MCF 10A (cell line): ENCODE measurements around the gene RHEX. TPM values are rescaled to one million over a fixed set of nuclear protein-coding genes. Genes with fewer than 3 reads are reported as not detected.

Experiments used
- BruUV-seq: library from RNA; stranded (reverse); fragments of 400-500 nt; replicated peaks from 2 replicates; lab custom pipeline; 2021; lab: Mats Ljungman, UMichigan
- CTCF ChIA-PET: fragments of 300-600 bp; sonication (Branson Sonifier 250); formaldehyde crosslinking; extraction: SDS; loops from one replicate; lab custom pipeline; 2021; ENCODE audit warnings: antibody characterized with exemption, inconsistent platforms; lab: Yijun Ruan, JAX
- POLR2A ChIA-PET: fragments of 300-600, 350-650 bp; sonication (Branson Sonifier 250); formaldehyde crosslinking; extraction: SDS; loops from one replicate; lab custom pipeline; 2020; ENCODE audit warnings: antibody characterized with exemption, inconsistent platforms; lab: Yijun Ruan, JAX
- DNase-seq: peaks from one replicate; pipeline ENCODE4 v3.0.0-alpha.2; 2018; ENCODE audit not compliant: unreplicated experiment
- H3K27ac Mint-ChIP-seq: one replicate; pipeline ENCODE4 v1.8.0; 2022; ENCODE audit warnings: mild to moderate bottlenecking, low read depth, mixed read lengths; ENCODE audit not compliant: unreplicated experiment
- H3K27me3 Mint-ChIP-seq: one replicate; pipeline ENCODE4 v1.8.0; 2022; ENCODE audit warnings: mixed read lengths; ENCODE audit not compliant: insufficient read depth, unreplicated experiment
- H3K36me3 Mint-ChIP-seq: one replicate; pipeline ENCODE4 v1.8.0; 2022; ENCODE audit warnings: mild to moderate bottlenecking, moderate library complexity, mixed read lengths; ENCODE audit not compliant: insufficient read depth, unreplicated experiment
- H3K4me1 Mint-ChIP-seq: one replicate; pipeline ENCODE4 v1.8.0; 2022; ENCODE audit warnings: mixed read lengths; ENCODE audit not compliant: insufficient read depth, unreplicated experiment
- H3K4me3 Mint-ChIP-seq: one replicate; pipeline ENCODE4 v1.8.0; 2022; ENCODE audit warnings: mild to moderate bottlenecking, moderate library complexity, mixed read lengths; ENCODE audit not compliant: unreplicated experiment
- H3K9me3 Mint-ChIP-seq: one replicate; pipeline ENCODE4 v1.8.0; 2022; ENCODE audit warnings: mixed read lengths; ENCODE audit not compliant: unreplicated experiment
- CTCF ChIP-seq: fragments of 200-600 bp; IDR thresholded peaks from one replicate; pipeline ENCODE4 v1.8.0; 2022; ENCODE audit warnings: antibody characterized with exemption, mild to moderate bottlenecking; ENCODE audit not compliant: unreplicated experiment
- intact Hi-C: fragments of 100-400 bp; cut with micrococcal nuclease; formaldehyde crosslinking; loops from 2 replicates; pipeline ENCODE4 v1.14.1; 2022
- total RNA-seq: library from RNA; stranded (reverse); gene quantifications from 2 replicates; pipeline ENCODE4 v1.2.3, GENCODE V29; 2022

Gene RHEX
- total RNA-seq, 1 experiment from 2014 or later: not detected

- H3K4me3 Mint-ChIP-seq: no peak overlapping the region
- no peaks in the 10 kb centered on the region for H3K36me3 Mint-ChIP-seq
- TF ChIP-seq CTCF: no peak
- ChIA-PET CTCF (interaction anchor here (0.6 to 26.9 kb wide), 6 partner anchors 9 to 1490 kb away, joined by 3 to 517 read pairs (median 4); no protein-coding TSS in a partner anchor), POLR2A (interaction anchor here (0.8 kb wide), 1 partner anchor 54 kb away, joined by 3 read pairs; no protein-coding TSS in a partner anchor)
- H3K9me3 Mint-ChIP-seq: no peaks in the 10 kb centered on the region
- peaks cover 38% of the 10 kb centered on the region for H3K27me3 Mint-ChIP-seq
- BruUV-seq: no TSS peak
- no peak overlapping the region for H3K27ac Mint-ChIP-seq
- intact Hi-C loops: no loop called here
- no peak for DNase-seq
- H3K4me1 Mint-ChIP-seq: no peaks in the 10 kb centered on the region
Measured at GRCh38 chr1:206097381-206097780, 44.4 kb downstream of the RHEX start.

- BruUV-seq: no TSS peak
- no peak overlapping the region for H3K27ac Mint-ChIP-seq
- DNase-seq: no peak
- H3K27me3 Mint-ChIP-seq: peaks cover 38% of the 10 kb centered on the region
- ChIA-PET POLR2A (interaction anchor here (0.7 to 0.8 kb wide), 2 partner anchors 55 to 1443 kb away, joined by 3 read pairs; no protein-coding TSS in a partner anchor), CTCF (interaction anchor here (0.6 to 26.9 kb wide), 7 partner anchors 8 to 368 kb away, joined by 3 to 517 read pairs (median 4); no protein-coding TSS in a partner anchor)
- intact Hi-C loops: no loop called here
- H3K36me3 Mint-ChIP-seq: no peaks in the 10 kb centered on the region
- H3K4me3 Mint-ChIP-seq: no peak overlapping the region
- no peak for TF ChIP-seq CTCF
- no peaks in the 10 kb centered on the region for H3K4me1 Mint-ChIP-seq
- H3K9me3 Mint-ChIP-seq: no peaks in the 10 kb centered on the region
Measured at GRCh38 chr1:206098242-206098919, 45.4 kb downstream of the RHEX start.

GRCh38 chr1:206100226-206100815 lies 47.3 kb downstream of the RHEX start:
- Mint-ChIP-seq H3K27me3 (peaks cover 38% of the 10 kb centered on the region), H3K36me3 (no peaks in the 10 kb centered on the region), H3K27ac (no peak overlapping the region), H3K4me1 (no peaks in the 10 kb centered on the region), H3K4me3 (no peak overlapping the region), H3K9me3 (no peaks in the 10 kb centered on the region)
- ChIA-PET CTCF (interaction anchor here (1.2 to 26.9 kb wide), 4 partner anchors 69 to 182 kb away, joined by 3 to 517 read pairs (median 126); no protein-coding TSS in a partner anchor), POLR2A (interaction anchor here (0.6 to 1.4 kb wide), 3 partner anchors 52 to 250 kb away, joined by 3 read pairs; no protein-coding TSS in a partner anchor)
- intact Hi-C loops: no loop called here
- BruUV-seq: no TSS peak
- no peak for TF ChIP-seq CTCF
- no peak for DNase-seq

DNA sequence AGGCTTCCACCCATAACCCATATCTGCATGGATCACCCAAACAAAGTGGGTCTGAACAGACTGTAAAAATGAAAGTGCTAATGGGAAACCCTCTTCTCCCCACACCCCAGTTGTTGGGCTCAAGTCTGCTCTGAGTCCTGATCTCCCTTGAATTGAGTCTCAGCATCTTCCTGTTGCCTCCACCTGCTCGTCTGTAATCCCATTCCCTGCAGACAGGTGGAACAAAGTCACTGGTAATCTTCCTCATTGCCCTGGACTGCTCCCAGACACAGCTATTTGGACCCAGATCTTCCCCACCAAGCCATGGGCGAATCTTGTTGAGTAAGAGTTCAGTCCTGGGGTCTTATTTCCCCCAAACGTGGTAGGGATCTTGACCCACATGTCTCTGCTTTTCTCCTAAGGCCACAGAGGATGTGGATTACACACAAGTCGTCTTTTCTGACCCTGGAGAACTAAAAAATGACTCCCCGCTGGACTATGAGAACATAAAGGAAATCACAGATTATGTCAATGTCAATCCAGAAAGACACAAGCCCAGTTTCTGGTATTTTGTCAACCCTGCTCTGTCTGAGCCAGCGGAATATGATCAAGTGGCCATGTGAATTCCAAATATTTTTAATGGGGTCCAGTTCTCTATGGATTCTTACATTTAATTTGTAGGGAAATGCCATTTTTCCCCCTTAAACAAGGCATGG lies 48.5 kb downstream of the RHEX start:
- intact Hi-C loops: no loop called here
- Mint-ChIP-seq H3K36me3 (no peaks in the 10 kb centered on the region), H3K4me1 (peaks cover 4% of the 10 kb centered on the region), H3K27me3 (peaks cover 38% of the 10 kb centered on the region), H3K27ac (no peak overlapping the region), H3K9me3 (no peaks in the 10 kb centered on the region), H3K4me3 (no peak overlapping the region)
- no peak for TF ChIP-seq CTCF
- POLR2A ChIA-PET: interaction anchor here (1.4 to 2.0 kb wide), 2 partner anchors 9 to 100 kb away, joined by 3 to 7 read pairs; no protein-coding TSS in a partner anchor
- BruUV-seq: no TSS peak
- no peak for DNase-seq
- CTCF ChIA-PET: interaction anchor here (0.9 to 26.9 kb wide), 5 partner anchors 9 to 373 kb away, joined by 4 to 517 read pairs (median 136); no protein-coding TSS in a partner anchor
